Kasumi-1 (cell line): ENCODE data around the gene KCND2.

ENCODE experiments used
- DNase-seq, 2 experiments: peaks; one replicate each; lab custom pipeline; 2025; lab: John Stamatoyannopoulos, UW

Gene KCND2

GRCh38 chr7:120412139-120413050 is 139.4 kb downstream of the KCND2 start:
- no peak for DNase-seq

DNA sequence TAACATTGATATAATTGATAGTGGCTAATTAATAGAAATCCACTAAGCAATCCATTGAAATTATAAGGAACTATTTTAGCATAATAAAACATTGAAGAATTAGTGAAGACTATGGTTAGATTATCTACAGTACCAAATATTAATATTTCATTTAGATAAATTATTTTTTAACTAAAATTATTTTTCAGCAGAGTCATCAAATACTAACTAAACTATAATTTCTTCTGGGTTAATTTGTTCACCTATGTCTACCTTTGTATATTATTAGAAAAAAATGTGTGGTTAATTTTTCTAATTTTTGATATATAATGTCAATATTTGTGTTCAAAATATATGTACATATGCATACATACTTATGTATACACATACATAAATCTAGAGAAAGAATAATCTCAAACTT is 140.2 kb downstream of the KCND2 start:
- no peak for DNase-seq

- no peak for DNase-seq
These were observed 144.4 kb downstream of the KCND2 start for GRCh38 chr7:120417244-120417979.

DNA sequence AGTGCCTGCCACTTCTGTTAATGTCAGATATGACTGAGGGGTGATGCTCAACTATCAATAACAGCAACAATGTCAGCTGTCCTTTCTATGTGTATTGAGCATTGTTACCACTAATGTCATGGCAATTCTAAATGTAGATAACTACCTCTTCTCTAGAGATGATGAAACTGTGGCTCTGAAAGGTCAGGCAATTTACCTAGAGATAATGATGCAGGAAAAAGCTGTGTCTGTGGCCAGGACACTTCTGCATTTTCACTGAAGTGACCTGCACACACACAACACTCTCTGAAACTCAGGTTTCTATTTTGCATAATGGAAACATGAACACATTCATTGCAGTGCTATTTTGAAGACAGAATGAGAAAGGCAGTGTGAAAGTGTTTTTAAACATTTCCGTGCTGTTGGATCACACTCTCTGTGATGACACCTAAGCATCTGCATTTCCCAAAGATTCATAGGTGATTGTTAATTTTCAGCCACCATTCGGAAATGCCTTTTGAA is 148.2 kb downstream of the KCND2 start:
- DNase-seq: no peak

GRCh38 chr7:120431016-120431415 is 158.0 kb downstream of the KCND2 start:
- no peak for DNase-seq

GRCh38 chr7:120436487-120437060 is 163.6 kb downstream of the KCND2 start:
- no peak for DNase-seq

- DNase-seq: no peak
These were observed 168.9 kb downstream of the KCND2 start for GRCh38 chr7:120441850-120442249.

GRCh38 chr7:120442838-120443237 is 169.9 kb downstream of the KCND2 start:
- DNase-seq: no peak

DNA sequence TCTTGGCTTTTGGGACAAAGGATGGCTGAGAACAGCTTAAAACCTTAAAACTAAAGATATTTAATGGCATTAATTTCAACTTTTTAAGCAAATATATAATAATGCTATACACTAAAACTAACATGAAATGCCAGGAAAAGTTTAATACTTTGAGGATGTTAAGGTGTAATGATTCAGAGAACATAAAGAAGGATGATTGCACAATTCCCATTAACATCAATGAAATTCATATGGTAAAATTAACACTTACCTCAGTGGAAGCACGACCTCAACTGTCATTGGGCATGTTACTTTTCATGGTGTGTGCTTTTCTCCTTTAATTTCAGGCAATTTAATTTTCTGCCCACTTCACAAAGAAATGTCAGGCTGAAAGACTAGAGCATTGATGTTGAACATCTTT is 171.7 kb downstream of the KCND2 start:
- DNase-seq: no peak

GRCh38 chr7:120445276-120445675 is 172.3 kb downstream of the KCND2 start:
- DNase-seq: no peak

DNA sequence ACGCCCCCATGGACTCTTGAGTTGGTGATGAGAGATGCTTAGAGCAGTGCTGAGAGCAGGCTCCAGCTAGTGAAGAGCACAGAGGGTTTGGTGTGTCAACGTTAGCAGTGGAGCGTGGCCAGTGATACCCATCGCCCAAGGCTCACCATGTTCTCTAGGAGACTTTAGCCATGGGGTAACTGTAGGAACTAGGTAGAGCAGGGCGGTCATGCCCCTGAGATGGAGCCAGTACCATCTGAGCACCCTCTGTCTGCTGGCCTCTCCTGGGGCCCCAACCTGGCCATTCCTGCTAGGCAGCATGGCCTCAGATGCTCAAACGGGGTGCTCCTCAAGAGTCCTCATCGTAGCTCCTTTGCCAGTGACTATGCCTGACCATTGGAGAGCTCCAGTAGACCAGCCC is 179.7 kb downstream of the KCND2 start:
- DNase-seq: no peak

- DNase-seq: no peak
These were observed 183.7 kb downstream of the KCND2 start for GRCh38 chr7:120456699-120457098.

GRCh38 chr7:120460949-120461348 is 188.0 kb downstream of the KCND2 start:
- DNase-seq: no peak

DNA sequence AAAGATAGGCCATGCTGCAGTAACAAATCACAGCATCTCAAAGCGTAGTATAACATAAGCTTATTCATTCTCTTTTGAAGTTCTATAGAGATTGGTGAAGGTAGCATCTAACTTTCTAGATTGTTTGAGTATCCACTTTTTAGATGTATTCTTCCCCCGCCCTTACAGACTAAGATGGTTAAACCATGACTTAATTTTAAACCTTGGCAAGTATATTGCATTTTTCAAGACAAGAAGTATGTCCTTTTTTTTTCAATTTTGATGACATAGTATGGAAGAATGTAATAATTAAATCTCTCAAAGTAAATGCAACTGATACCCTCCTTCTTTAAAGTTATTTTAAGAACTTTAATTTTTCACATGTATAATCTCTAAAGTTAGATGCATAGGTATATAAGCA is 190.0 kb downstream of the KCND2 start:
- no peak for DNase-seq

- no peak for DNase-seq
These were observed 191.1 kb downstream of the KCND2 start for GRCh38 chr7:120464104-120464503.

DNA sequence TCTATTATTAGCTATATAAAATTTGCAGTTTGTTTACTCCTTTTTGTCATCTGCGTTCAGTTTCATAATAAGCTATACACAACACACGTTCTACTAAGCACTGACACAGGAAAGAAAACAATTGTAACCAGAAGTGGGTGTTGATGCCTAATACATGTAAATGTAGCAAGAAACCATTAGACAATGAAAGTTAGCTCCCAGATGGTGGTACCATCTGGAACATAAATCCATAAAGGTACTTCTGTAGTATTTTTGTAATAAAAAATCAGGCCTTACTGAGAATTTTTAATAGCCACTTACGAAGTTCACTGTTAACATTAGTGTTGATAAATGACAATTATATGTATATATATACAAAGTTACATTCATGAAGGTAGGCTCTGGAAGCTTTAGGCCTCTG is 194.7 kb downstream of the KCND2 start:
- no peak for DNase-seq

GRCh38 chr7:120468611-120469010 is 195.6 kb downstream of the KCND2 start:
- DNase-seq: no peak

- no peak for DNase-seq
These were observed 199.9 kb downstream of the KCND2 start for GRCh38 chr7:120472892-120473291.

- no peak for DNase-seq
These were observed 200.4 kb downstream of the KCND2 start for GRCh38 chr7:120473352-120473751.

- DNase-seq: no peak
These were observed 203.0 kb downstream of the KCND2 start for GRCh38 chr7:120475994-120476393.

GRCh38 chr7:120480472-120480871 is 207.5 kb downstream of the KCND2 start:
- no peak for DNase-seq

DNA sequence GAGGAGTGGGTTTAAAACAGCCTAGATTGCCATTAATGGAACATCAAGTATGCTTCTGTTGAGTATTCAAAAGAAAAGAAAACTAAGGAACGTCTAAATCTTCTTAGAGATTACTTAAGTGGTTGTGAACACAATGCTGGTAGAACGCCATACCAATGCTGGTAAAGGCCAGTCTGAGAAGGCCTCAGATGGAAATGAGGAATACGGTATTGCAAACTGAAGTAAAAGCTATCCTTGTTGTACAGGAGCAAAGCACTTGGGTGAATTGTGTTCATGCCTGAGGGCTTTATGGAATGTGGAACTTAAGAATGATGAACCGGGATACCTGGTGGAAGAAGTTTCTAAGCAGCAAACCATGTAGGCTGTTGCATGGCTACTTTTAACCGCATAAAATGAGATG is 208.0 kb downstream of the KCND2 start:
- no peak for DNase-seq

- no peak for DNase-seq
These were observed 213.2 kb downstream of the KCND2 start for GRCh38 chr7:120486164-120486563.
